Measurements from ENCODE around the gene ASIC3.

ASIC3 gene

GRCh38 chr7:151059367-151060112, 11.2 kb downstream of the ASIC3 start, which contains the start of gene SLC4A2:
TSS of gene SLC4A2 (plus strand) at chr7:151059589. CDS start at chr7:151061988, 2,399 bp downstream.
- peak within 1 kb of the TSS; percentile 35 for H2AFZ ChIP-seq (ENCODE audit: low read depth, low read length)
- peak within 1 kb of the TSS; percentile 79 for H3K4me3 ChIP-seq (ENCODE audit: low read length)
- H3K9me3 ChIP-seq (ENCODE audit: low read length), result no peaks in the 10 kb centered on the region
- H3K4me1 ChIP-seq (ENCODE audit: insufficient read depth, low read length), result peaks cover 29% of the 10 kb centered on the region
- H3K36me3 ChIP-seq (ENCODE audit: insufficient read depth, low read length), result peaks cover 3% of the 10 kb centered on the region
- H3K27me3 ChIP-seq (ENCODE audit: insufficient read depth, low read length), result no peaks in the 10 kb centered on the region

DNA sequence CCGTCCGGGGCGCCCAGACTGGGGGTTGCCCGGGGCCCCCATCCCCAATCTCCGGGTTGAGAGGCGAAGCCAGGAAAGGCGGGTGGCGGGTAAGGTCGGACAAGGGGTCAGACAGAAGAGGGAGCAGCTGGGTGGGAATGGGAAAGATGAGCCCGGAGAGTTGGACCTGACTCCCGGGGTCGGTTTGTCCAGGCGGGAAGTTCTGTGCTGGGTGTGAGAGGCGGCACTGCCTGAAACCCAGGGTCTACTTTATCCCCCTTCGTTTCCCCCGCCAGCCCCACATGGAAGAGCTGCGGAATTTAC, 11.7 kb downstream of the ASIC3 start:
- Histone ChIP-seq H2AFZ (ENCODE audit: low read depth, low read length) (peak overlapping the region; percentile 35), H3K9me3 (ENCODE audit: low read length) (no peaks in the 10 kb centered on the region), H3K27me3 (ENCODE audit: insufficient read depth, low read length) (no peaks in the 10 kb centered on the region), H3K36me3 (ENCODE audit: insufficient read depth, low read length) (peaks cover 8% of the 10 kb centered on the region), H3K4me1 (ENCODE audit: insufficient read depth, low read length) (peaks cover 29% of the 10 kb centered on the region), H3K4me3 (ENCODE audit: low read length) (peak overlapping the region; percentile 79)

DNA sequence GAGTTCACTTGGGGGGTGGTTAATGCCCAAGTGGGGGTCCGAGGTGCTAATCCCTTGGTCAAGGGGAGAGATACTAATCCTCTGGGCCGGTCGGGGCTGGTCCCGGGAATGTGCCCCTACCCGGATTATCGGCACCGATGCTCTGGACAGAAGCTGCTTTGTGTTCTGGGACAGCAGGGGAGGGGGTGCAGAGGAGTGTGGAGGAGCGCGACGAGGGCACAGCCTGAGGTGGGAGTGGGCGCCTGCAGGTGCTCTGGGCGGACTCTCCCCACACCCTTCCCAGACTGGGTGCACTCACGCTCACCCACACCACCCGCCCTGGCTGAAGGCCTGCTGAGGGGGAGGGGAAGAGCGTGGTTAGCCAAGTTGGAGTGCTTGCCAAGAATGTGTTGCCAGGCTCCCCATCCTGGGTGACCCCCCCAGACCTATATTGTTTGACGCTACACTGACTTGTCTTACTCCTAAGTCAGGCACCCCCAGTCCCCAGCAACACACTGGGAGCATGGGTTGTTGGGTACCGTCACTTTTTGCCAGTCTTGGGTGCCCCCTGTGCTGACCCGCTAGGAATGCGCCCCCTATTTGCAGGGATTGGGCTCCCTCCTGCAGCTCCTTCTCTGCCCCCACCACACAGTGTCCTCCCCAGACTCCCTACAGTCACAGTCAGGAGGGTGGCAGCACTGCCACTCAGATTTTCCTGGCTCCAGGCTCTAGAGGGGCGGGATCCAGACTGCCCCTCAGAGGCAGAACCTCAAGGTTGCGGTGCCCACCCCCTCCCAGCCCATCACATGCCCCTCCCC, 12.3 kb downstream of the ASIC3 start:
- H3K27me3 ChIP-seq (ENCODE audit: insufficient read depth, low read length), result no peaks in the 10 kb centered on the region
- peak overlapping the region; percentile 35 for H2AFZ ChIP-seq (ENCODE audit: low read depth, low read length)

GRCh38 chr7:151061213-151062110, 13.1 kb downstream of the ASIC3 start:
- no peaks in the 10 kb centered on the region for H3K27me3 ChIP-seq (ENCODE audit: insufficient read depth, low read length)
- no peak overlapping the region for H3K4me3 ChIP-seq (ENCODE audit: low read length)
- H3K4me1 ChIP-seq (ENCODE audit: insufficient read depth, low read length), result peaks cover 29% of the 10 kb centered on the region

More for the DNA sequence above, 12.3 kb downstream of the ASIC3 start:
- no peaks in the 10 kb centered on the region for H3K9me3 ChIP-seq (ENCODE audit: low read length)
- H3K4me3 ChIP-seq (ENCODE audit: low read length), result peak overlapping the region; percentile 79
- peaks cover 13% of the 10 kb centered on the region for H3K36me3 ChIP-seq (ENCODE audit: insufficient read depth, low read length)
- H3K4me1 ChIP-seq (ENCODE audit: insufficient read depth, low read length), result peaks cover 29% of the 10 kb centered on the region

DNA sequence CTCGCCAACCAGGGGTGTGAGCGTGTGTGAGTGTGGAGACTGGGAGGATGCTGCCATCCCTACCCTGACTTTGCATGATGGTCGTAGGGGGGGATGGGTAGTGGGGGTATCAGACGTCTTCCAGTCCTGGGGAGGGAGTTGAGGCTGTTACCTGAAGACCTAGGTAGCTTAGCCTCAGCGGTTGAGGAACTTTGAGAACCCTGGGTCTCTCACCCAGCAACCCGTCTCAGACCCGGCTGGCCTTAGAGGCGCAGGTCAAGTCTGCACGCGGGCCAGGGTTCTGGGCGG, 13.7 kb downstream of the ASIC3 start:
- Histone ChIP-seq H3K9me3 (ENCODE audit: low read length) (no peaks in the 10 kb centered on the region), H3K4me3 (ENCODE audit: low read length) (no peak overlapping the region), H2AFZ (ENCODE audit: low read depth, low read length) (no peak overlapping the region), H3K36me3 (ENCODE audit: insufficient read depth, low read length) (peaks cover 27% of the 10 kb centered on the region), H3K27me3 (ENCODE audit: insufficient read depth, low read length) (no peaks in the 10 kb centered on the region), H3K4me1 (ENCODE audit: insufficient read depth, low read length) (peaks cover 25% of the 10 kb centered on the region)

More at GRCh38 chr7:151061213-151062110, 13.1 kb downstream of the ASIC3 start:
- H3K9me3 ChIP-seq (ENCODE audit: low read length), result no peaks in the 10 kb centered on the region
- no peak overlapping the region for H2AFZ ChIP-seq (ENCODE audit: low read depth, low read length)
- peaks cover 21% of the 10 kb centered on the region for H3K36me3 ChIP-seq (ENCODE audit: insufficient read depth, low read length)

DNA sequence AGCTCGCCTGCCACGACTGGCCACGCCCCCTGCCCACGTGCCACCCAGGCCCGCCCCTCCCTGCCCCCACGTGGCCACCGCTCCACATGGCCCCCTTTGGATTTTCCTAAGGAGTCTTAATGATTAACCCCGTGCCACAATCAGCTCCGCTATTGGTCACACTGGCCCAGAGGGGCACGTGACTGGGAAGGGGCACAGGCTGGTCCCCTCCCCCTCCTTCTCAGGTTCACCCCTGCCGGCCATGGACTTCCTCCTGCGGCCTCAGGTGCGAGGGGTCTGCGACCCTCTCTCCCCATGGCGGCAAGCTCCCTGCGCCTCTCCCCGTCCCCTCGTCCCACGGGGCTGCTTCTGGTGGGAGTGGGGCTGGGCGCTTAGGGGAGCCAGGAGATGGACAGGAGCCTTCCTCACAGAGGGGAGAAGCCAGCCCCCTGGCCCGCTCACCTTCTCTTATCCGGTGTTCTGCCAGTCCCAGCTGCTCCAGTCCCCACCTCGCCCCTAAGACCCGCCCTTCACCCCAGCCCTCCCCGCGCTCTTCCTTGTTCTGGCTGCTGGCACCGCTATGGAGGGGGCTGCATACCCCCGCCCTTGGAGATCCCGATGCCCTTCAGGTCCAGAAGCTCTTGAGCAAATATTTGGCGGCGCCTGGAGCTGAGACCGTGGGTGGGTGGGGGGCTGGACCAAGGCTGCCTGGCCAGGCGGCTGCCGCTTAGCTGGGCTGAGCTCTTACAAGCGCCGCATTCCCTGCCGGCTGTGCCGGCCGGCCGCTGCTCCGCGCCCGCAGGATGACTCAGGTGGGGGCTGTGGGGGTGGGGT, 14.3 kb downstream of the ASIC3 start:
- no peaks in the 10 kb centered on the region for H3K27me3 ChIP-seq (ENCODE audit: insufficient read depth, low read length)
- H2AFZ ChIP-seq (ENCODE audit: low read depth, low read length), result no peak overlapping the region
- H3K9me3 ChIP-seq (ENCODE audit: low read length), result no peaks in the 10 kb centered on the region
- H3K36me3 ChIP-seq (ENCODE audit: insufficient read depth, low read length), result peaks cover 32% of the 10 kb centered on the region
- H3K4me3 ChIP-seq (ENCODE audit: low read length), result no peak overlapping the region
- peaks cover 23% of the 10 kb centered on the region for H3K4me1 ChIP-seq (ENCODE audit: insufficient read depth, low read length)

DNA sequence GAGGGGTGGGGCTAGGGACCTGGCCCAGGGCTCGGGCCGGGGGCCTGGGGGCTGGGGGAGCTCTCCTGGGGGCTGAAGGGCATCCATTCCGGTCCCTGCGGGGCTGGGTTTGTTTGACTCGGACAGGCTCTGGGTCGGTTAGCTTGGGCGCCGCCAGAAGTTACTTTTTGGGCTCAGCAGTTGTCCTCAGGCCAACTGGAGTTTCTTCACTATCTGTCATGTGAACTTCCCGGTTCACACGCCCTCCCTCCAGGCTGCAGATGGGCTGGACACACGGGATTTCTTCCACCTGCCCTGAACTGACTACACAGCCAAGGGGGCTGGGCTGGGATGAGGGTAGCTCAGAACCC, 14.9 kb downstream of the ASIC3 start:
- Histone ChIP-seq H3K4me3 (ENCODE audit: low read length) (no peak overlapping the region), H2AFZ (ENCODE audit: low read depth, low read length) (no peak overlapping the region), H3K4me1 (ENCODE audit: insufficient read depth, low read length) (peaks cover 23% of the 10 kb centered on the region), H3K27me3 (ENCODE audit: insufficient read depth, low read length) (no peaks in the 10 kb centered on the region), H3K36me3 (ENCODE audit: insufficient read depth, low read length) (peaks cover 36% of the 10 kb centered on the region), H3K9me3 (ENCODE audit: low read length) (no peaks in the 10 kb centered on the region)

DNA sequence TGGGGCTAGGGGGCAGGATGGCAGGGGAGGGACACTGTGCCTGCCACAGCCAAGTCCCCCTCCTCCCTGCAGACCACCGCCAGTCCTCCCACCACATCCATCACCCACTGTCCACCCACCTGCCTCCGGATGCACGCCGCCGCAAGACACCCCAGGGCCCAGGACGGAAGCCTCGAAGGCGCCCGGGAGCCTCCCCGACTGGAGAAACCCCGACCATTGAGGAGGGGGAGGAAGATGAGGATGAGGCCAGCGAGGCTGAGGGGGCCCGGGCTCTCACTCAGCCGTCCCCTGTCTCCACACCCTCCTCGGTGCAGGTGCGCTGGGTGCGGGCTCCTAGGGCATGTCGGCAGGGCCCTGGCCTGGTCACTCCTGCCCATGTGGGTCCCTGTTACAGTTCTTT, 16.1 kb downstream of the ASIC3 start:
- Histone ChIP-seq H3K4me1 (ENCODE audit: insufficient read depth, low read length) (peaks cover 13% of the 10 kb centered on the region), H2AFZ (ENCODE audit: low read depth, low read length) (no peak overlapping the region), H3K27me3 (ENCODE audit: insufficient read depth, low read length) (no peaks in the 10 kb centered on the region), H3K36me3 (ENCODE audit: insufficient read depth, low read length) (peaks cover 44% of the 10 kb centered on the region), H3K4me3 (ENCODE audit: low read length) (no peak overlapping the region), H3K9me3 (ENCODE audit: low read length) (no peaks in the 10 kb centered on the region)

DNA sequence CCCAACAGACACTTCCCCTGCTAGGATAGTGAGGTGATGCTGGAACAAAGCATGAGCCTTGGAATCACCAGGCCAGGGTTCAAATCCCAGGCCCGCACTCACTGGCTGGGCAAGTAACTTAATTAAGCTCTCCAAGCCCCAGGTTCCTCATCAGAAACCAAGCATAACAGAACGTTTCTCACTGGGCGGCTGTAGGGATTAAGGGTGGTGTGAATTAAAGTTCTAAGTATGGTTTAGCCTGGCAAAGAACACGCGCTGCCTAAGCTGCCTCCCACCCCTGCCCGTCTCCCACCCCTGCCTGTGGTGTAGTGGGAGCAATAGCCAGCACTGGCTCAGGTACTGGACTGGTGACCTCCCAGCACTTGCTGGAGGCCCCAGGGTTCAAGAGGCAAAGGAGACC, 16.7 kb downstream of the ASIC3 start:
- Histone ChIP-seq H3K4me1 (ENCODE audit: insufficient read depth, low read length) (peaks cover 13% of the 10 kb centered on the region), H3K4me3 (ENCODE audit: low read length) (no peak overlapping the region), H3K36me3 (ENCODE audit: insufficient read depth, low read length) (peaks cover 50% of the 10 kb centered on the region)

GRCh38 chr7:151065516-151065915, 17.2 kb downstream of the ASIC3 start:
- Histone ChIP-seq H3K4me1 (ENCODE audit: insufficient read depth, low read length) (peaks cover 10% of the 10 kb centered on the region), H3K9me3 (ENCODE audit: low read length) (no peaks in the 10 kb centered on the region), H3K27me3 (ENCODE audit: insufficient read depth, low read length) (no peaks in the 10 kb centered on the region), H3K36me3 (ENCODE audit: insufficient read depth, low read length) (peaks cover 55% of the 10 kb centered on the region), H2AFZ (ENCODE audit: low read depth, low read length) (no peak overlapping the region), H3K4me3 (ENCODE audit: low read length) (no peak overlapping the region)

More for the DNA sequence above, 16.7 kb downstream of the ASIC3 start:
- no peaks in the 10 kb centered on the region for H3K27me3 ChIP-seq (ENCODE audit: insufficient read depth, low read length)
- no peaks in the 10 kb centered on the region for H3K9me3 ChIP-seq (ENCODE audit: low read length)
- no peak overlapping the region for H2AFZ ChIP-seq (ENCODE audit: low read depth, low read length)

GRCh38 chr7:151066273-151066974, 18.1 kb downstream of the ASIC3 start:
- Histone ChIP-seq H2AFZ (ENCODE audit: low read depth, low read length) (no peak overlapping the region), H3K4me3 (ENCODE audit: low read length) (no peak overlapping the region), H3K36me3 (ENCODE audit: insufficient read depth, low read length) (peaks cover 62% of the 10 kb centered on the region), H3K9me3 (ENCODE audit: low read length) (no peaks in the 10 kb centered on the region), H3K4me1 (ENCODE audit: insufficient read depth, low read length) (peaks cover 1% of the 10 kb centered on the region), H3K27me3 (ENCODE audit: insufficient read depth, low read length) (no peaks in the 10 kb centered on the region)
